Hematopoietic multipotent progenitor cell treated with erythropoietin and hydrocortisone succinate and interleukin-3 and kit ligand, for 4 days (in vitro differentiated cells): ENCODE measurements around the gene ABI1.

Experiments
- DNase-seq: peaks from one replicate; pipeline ENCODE4 v3.0.0-alpha.2; 2015

The ABI1 gene

GRCh38 chr10:26711324-26711723, 149.4 kb downstream of the ABI1 start:
- no peak for DNase-seq

- no peak for DNase-seq
Observed at GRCh38 chr10:26706936-26707335, 153.8 kb downstream of the ABI1 start.

GRCh38 chr10:26706206-26706605, 154.6 kb downstream of the ABI1 start:
- peak; percentile 30 for DNase-seq

GRCh38 chr10:26703974-26704373, 156.8 kb downstream of the ABI1 start:
- DNase-seq = no peak

GRCh38 chr10:26703096-26703495, 157.7 kb downstream of the ABI1 start:
- DNase-seq = no peak

GRCh38 chr10:26700884-26701630, 159.7 kb downstream of the ABI1 start:
- no peak for DNase-seq

GRCh38 chr10:26699631-26700030, 161.1 kb downstream of the ABI1 start:
- no peak for DNase-seq

- peak; percentile 12 for DNase-seq
Observed at GRCh38 chr10:26698909-26699308, 161.8 kb downstream of the ABI1 start.

- no peak for DNase-seq
Observed at GRCh38 chr10:26697922-26698608, 162.7 kb downstream of the ABI1 start.

- peak; percentile 90 for DNase-seq
Observed at GRCh38 chr10:26697163-26697921, 163.4 kb downstream of the ABI1 start, which contains the start of gene PDSS1. PDSS1 (plus strand) TSS chr10:26697701; CDS start chr10:26697712, 11 bp downstream.

GRCh38 chr10:26696786-26697162, 164.0 kb downstream of the ABI1 start:
- DNase-seq = peak; percentile 93
